Measurements from ENCODE around the gene PDE1A.

The PDE1A gene

GRCh38 chr2:182240862-182241371, 185.9 kb downstream of the PDE1A start:
- no peaks in the 10 kb centered on the region for H3K27me3 ChIP-seq (ENCODE audit: insufficient read depth, low read length)
- peaks cover 2% of the 10 kb centered on the region for H3K9me3 ChIP-seq (ENCODE audit: low read length)
- peaks cover 18% of the 10 kb centered on the region for H3K36me3 ChIP-seq (ENCODE audit: insufficient read depth, low read length)
- H3K4me3 ChIP-seq (ENCODE audit: low read length), result no peak overlapping the region
- H3K4me1 ChIP-seq (ENCODE audit: insufficient read depth, low read length), result peaks cover 14% of the 10 kb centered on the region
- H2AFZ ChIP-seq (ENCODE audit: low read depth, low read length), result no peak overlapping the region

GRCh38 chr2:182230561-182230960, 196.3 kb downstream of the PDE1A start:
- Histone ChIP-seq H3K9me3 (ENCODE audit: low read length) (no peaks in the 10 kb centered on the region), H3K36me3 (ENCODE audit: insufficient read depth, low read length) (peaks cover 22% of the 10 kb centered on the region), H3K4me1 (ENCODE audit: insufficient read depth, low read length) (no peaks in the 10 kb centered on the region), H2AFZ (ENCODE audit: low read depth, low read length) (no peak overlapping the region), H3K4me3 (ENCODE audit: low read length) (no peak overlapping the region), H3K27me3 (ENCODE audit: insufficient read depth, low read length) (no peaks in the 10 kb centered on the region)

GRCh38 chr2:182229297-182229696, 197.5 kb downstream of the PDE1A start:
- H2AFZ ChIP-seq (ENCODE audit: low read depth, low read length), result no peak overlapping the region
- no peak overlapping the region for H3K4me3 ChIP-seq (ENCODE audit: low read length)
- H3K9me3 ChIP-seq (ENCODE audit: low read length), result no peaks in the 10 kb centered on the region
- no peaks in the 10 kb centered on the region for H3K4me1 ChIP-seq (ENCODE audit: insufficient read depth, low read length)
- peaks cover 21% of the 10 kb centered on the region for H3K36me3 ChIP-seq (ENCODE audit: insufficient read depth, low read length)
- no peaks in the 10 kb centered on the region for H3K27me3 ChIP-seq (ENCODE audit: insufficient read depth, low read length)

- Histone ChIP-seq H3K36me3 (ENCODE audit: insufficient read depth, low read length) (peaks cover 20% of the 10 kb centered on the region), H3K27me3 (ENCODE audit: insufficient read depth, low read length) (no peaks in the 10 kb centered on the region), H3K9me3 (ENCODE audit: low read length) (no peaks in the 10 kb centered on the region), H3K4me3 (ENCODE audit: low read length) (no peak overlapping the region), H3K4me1 (ENCODE audit: insufficient read depth, low read length) (no peaks in the 10 kb centered on the region), H2AFZ (ENCODE audit: low read depth, low read length) (no peak overlapping the region)
These were observed 198.1 kb downstream of the PDE1A start for GRCh38 chr2:182228741-182229140.

GRCh38 chr2:182228073-182228473, 198.8 kb downstream of the PDE1A start:
- Histone ChIP-seq H3K4me1 (ENCODE audit: insufficient read depth, low read length) (no peaks in the 10 kb centered on the region), H3K4me3 (ENCODE audit: low read length) (no peak overlapping the region), H3K27me3 (ENCODE audit: insufficient read depth, low read length) (no peaks in the 10 kb centered on the region)

GRCh38 chr2:182226807-182227206, 200.0 kb downstream of the PDE1A start:
- H3K4me1 ChIP-seq (ENCODE audit: insufficient read depth, low read length), result no peaks in the 10 kb centered on the region
- no peaks in the 10 kb centered on the region for H3K27me3 ChIP-seq (ENCODE audit: insufficient read depth, low read length)
- no peak overlapping the region for H3K4me3 ChIP-seq (ENCODE audit: low read length)
- H2AFZ ChIP-seq (ENCODE audit: low read depth, low read length), result no peak overlapping the region
- H3K36me3 ChIP-seq (ENCODE audit: insufficient read depth, low read length), result peaks cover 29% of the 10 kb centered on the region
- peaks cover 8% of the 10 kb centered on the region for H3K9me3 ChIP-seq (ENCODE audit: low read length)

More at GRCh38 chr2:182228073-182228473, 198.8 kb downstream of the PDE1A start:
- Histone ChIP-seq H3K9me3 (ENCODE audit: low read length) (peaks cover under 1% of the 10 kb centered on the region), H2AFZ (ENCODE audit: low read depth, low read length) (no peak overlapping the region), H3K36me3 (ENCODE audit: insufficient read depth, low read length) (peaks cover 23% of the 10 kb centered on the region)

GRCh38 chr2:182224669-182225068, 202.2 kb downstream of the PDE1A start:
- Histone ChIP-seq H3K36me3 (ENCODE audit: insufficient read depth, low read length) (peaks cover 21% of the 10 kb centered on the region), H3K4me3 (ENCODE audit: low read length) (no peak overlapping the region), H3K9me3 (ENCODE audit: low read length) (peaks cover 8% of the 10 kb centered on the region), H3K27me3 (ENCODE audit: insufficient read depth, low read length) (no peaks in the 10 kb centered on the region), H3K4me1 (ENCODE audit: insufficient read depth, low read length) (peaks cover 21% of the 10 kb centered on the region), H2AFZ (ENCODE audit: low read depth, low read length) (no peak overlapping the region)

- Histone ChIP-seq H3K4me3 (ENCODE audit: low read length) (peak overlapping the region; percentile 6), H3K27me3 (ENCODE audit: insufficient read depth, low read length) (no peaks in the 10 kb centered on the region), H3K4me1 (ENCODE audit: insufficient read depth, low read length) (peaks cover 31% of the 10 kb centered on the region), H3K36me3 (ENCODE audit: insufficient read depth, low read length) (peaks cover 15% of the 10 kb centered on the region), H2AFZ (ENCODE audit: low read depth, low read length) (peak overlapping the region; percentile 24), H3K9me3 (ENCODE audit: low read length) (peaks cover 8% of the 10 kb centered on the region)
These were observed 205.8 kb downstream of the PDE1A start for GRCh38 chr2:182220998-182221397.

- Histone ChIP-seq H3K9me3 (ENCODE audit: low read length) (peaks cover 8% of the 10 kb centered on the region), H2AFZ (ENCODE audit: low read depth, low read length) (no peak overlapping the region), H3K4me3 (ENCODE audit: low read length) (no peak overlapping the region), H3K4me1 (ENCODE audit: insufficient read depth, low read length) (peaks cover 31% of the 10 kb centered on the region), H3K27me3 (ENCODE audit: insufficient read depth, low read length) (no peaks in the 10 kb centered on the region), H3K36me3 (ENCODE audit: insufficient read depth, low read length) (peaks cover 11% of the 10 kb centered on the region)
These were observed 206.5 kb downstream of the PDE1A start for GRCh38 chr2:182220335-182220734.

- Histone ChIP-seq H2AFZ (ENCODE audit: low read depth, low read length) (no peak overlapping the region), H3K4me3 (ENCODE audit: low read length) (no peak overlapping the region), H3K27me3 (ENCODE audit: insufficient read depth, low read length) (no peaks in the 10 kb centered on the region), H3K36me3 (ENCODE audit: insufficient read depth, low read length) (peaks cover 18% of the 10 kb centered on the region), H3K9me3 (ENCODE audit: low read length) (peaks cover 2% of the 10 kb centered on the region), H3K4me1 (ENCODE audit: insufficient read depth, low read length) (no peaks in the 10 kb centered on the region)
These were observed 216.2 kb downstream of the PDE1A start for GRCh38 chr2:182210669-182211068.

GRCh38 chr2:182208421-182208820, 218.4 kb downstream of the PDE1A start:
- Histone ChIP-seq H3K4me3 (ENCODE audit: low read length) (no peak overlapping the region), H3K27me3 (ENCODE audit: insufficient read depth, low read length) (no peaks in the 10 kb centered on the region), H3K9me3 (ENCODE audit: low read length) (peaks cover 2% of the 10 kb centered on the region), H3K36me3 (ENCODE audit: insufficient read depth, low read length) (peaks cover 18% of the 10 kb centered on the region), H3K4me1 (ENCODE audit: insufficient read depth, low read length) (no peaks in the 10 kb centered on the region), H2AFZ (ENCODE audit: low read depth, low read length) (no peak overlapping the region)

GRCh38 chr2:182207049-182207746, 219.6 kb downstream of the PDE1A start:
- Histone ChIP-seq H3K4me3 (ENCODE audit: low read length) (no peak overlapping the region), H3K36me3 (ENCODE audit: insufficient read depth, low read length) (peaks cover 22% of the 10 kb centered on the region), H3K27me3 (ENCODE audit: insufficient read depth, low read length) (no peaks in the 10 kb centered on the region), H3K9me3 (ENCODE audit: low read length) (peaks cover 2% of the 10 kb centered on the region), H2AFZ (ENCODE audit: low read depth, low read length) (no peak overlapping the region), H3K4me1 (ENCODE audit: insufficient read depth, low read length) (no peaks in the 10 kb centered on the region)

GRCh38 chr2:182197529-182197928, 229.3 kb downstream of the PDE1A start:
- Histone ChIP-seq H3K4me3 (ENCODE audit: low read length) (no peak overlapping the region), H3K36me3 (ENCODE audit: insufficient read depth, low read length) (peaks cover 26% of the 10 kb centered on the region), H3K27me3 (ENCODE audit: insufficient read depth, low read length) (no peaks in the 10 kb centered on the region), H3K9me3 (ENCODE audit: low read length) (no peaks in the 10 kb centered on the region), H2AFZ (ENCODE audit: low read depth, low read length) (no peak overlapping the region), H3K4me1 (ENCODE audit: insufficient read depth, low read length) (no peaks in the 10 kb centered on the region)

GRCh38 chr2:182193291-182193690, 233.5 kb downstream of the PDE1A start:
- Histone ChIP-seq H3K27me3 (ENCODE audit: insufficient read depth, low read length) (no peaks in the 10 kb centered on the region), H3K9me3 (ENCODE audit: low read length) (no peaks in the 10 kb centered on the region), H3K4me3 (ENCODE audit: low read length) (no peak overlapping the region), H2AFZ (ENCODE audit: low read depth, low read length) (no peak overlapping the region), H3K4me1 (ENCODE audit: insufficient read depth, low read length) (no peaks in the 10 kb centered on the region), H3K36me3 (ENCODE audit: insufficient read depth, low read length) (peaks cover 9% of the 10 kb centered on the region)
